ENCODE data around the gene ULBP3. TPM values are rescaled to one million over a fixed set of nuclear protein-coding genes. Genes with fewer than 3 reads are reported as not detected.

ULBP3 gene
- total and polyA plus RNA-seq, 2 of the 4 experiments (the other 2 are of a cell fraction): 11.1 to 35.1 TPM

DNA sequence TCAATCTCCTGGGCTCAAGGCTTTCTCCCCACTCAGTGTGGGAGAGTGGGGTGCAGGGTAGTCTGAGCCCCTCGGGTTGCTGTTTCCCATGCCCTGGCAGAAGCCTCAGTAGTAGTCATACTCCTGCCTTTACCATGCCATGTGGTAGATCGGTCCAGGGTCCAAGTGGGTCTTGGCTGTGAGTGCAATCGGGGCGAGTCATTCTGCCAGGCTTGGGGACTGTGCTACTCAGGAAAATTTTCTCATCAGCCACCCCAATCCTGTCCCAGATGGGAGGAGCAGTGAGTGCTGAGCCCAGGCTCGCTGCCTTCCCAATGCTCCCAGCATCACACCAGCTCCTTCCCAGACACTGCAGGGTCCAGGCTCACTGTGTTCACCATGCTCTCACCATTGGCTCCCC is 32.8 kb downstream of the ULBP3 start:
- no TSS peak for BruUV-seq (replicated peaks)
- TF ChIP-seq, protein P1, sequence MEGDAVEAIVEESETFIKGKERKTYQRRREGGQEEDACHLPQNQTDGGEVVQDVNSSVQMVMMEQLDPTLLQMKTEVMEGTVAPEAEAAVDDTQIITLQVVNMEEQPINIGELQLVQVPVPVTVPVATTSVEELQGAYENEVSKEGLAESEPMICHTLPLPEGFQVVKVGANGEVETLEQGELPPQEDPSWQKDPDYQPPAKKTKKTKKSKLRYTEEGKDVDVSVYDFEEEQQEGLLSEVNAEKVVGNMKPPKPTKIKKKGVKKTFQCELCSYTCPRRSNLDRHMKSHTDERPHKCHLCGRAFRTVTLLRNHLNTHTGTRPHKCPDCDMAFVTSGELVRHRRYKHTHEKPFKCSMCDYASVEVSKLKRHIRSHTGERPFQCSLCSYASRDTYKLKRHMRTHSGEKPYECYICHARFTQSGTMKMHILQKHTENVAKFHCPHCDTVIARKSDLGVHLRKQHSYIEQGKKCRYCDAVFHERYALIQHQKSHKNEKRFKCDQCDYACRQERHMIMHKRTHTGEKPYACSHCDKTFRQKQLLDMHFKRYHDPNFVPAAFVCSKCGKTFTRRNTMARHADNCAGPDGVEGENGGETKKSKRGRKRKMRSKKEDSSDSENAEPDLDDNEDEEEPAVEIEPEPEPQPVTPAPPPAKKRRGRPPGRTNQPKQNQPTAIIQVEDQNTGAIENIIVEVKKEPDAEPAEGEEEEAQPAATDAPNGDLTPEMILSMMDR (conservative IDR thresholded peaks at IDR 0.05; ENCODE audit: low read depth, low read length): no peak
- TF ChIP-seq CEBPB (IDR thresholded peaks at IDR 0.05; ENCODE audit: low read depth, low read length): no peak
- TF ChIP-seq RAD21 (IDR thresholded peaks at IDR 0.05; ENCODE audit: low read length): no peak
- TF ChIP-seq MXI1 (IDR thresholded peaks at IDR 0.05; ENCODE audit: borderline replicate concordance, low read depth, low read length): no peak
- TF ChIP-seq, protein P2, sequence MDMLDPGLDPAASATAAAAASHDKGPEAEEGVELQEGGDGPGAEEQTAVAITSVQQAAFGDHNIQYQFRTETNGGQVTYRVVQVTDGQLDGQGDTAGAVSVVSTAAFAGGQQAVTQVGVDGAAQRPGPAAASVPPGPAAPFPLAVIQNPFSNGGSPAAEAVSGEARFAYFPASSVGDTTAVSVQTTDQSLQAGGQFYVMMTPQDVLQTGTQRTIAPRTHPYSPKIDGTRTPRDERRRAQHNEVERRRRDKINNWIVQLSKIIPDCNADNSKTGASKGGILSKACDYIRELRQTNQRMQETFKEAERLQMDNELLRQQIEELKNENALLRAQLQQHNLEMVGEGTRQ (IDR thresholded peaks at IDR 0.05; ENCODE audit: low read depth, low read length): no peak
- no peak for TF ChIP-seq BHLHE40 (IDR thresholded peaks at IDR 0.05; ENCODE audit: low read depth, low read length)
- TF ChIP-seq NFE2L2 (IDR thresholded peaks at IDR 0.05; ENCODE audit: low read depth, low read length): no peak
- no peak for TF ChIP-seq FOS (IDR thresholded peaks at IDR 0.05; ENCODE audit: low read depth, low read length)
- TF ChIP-seq, protein P3, sequence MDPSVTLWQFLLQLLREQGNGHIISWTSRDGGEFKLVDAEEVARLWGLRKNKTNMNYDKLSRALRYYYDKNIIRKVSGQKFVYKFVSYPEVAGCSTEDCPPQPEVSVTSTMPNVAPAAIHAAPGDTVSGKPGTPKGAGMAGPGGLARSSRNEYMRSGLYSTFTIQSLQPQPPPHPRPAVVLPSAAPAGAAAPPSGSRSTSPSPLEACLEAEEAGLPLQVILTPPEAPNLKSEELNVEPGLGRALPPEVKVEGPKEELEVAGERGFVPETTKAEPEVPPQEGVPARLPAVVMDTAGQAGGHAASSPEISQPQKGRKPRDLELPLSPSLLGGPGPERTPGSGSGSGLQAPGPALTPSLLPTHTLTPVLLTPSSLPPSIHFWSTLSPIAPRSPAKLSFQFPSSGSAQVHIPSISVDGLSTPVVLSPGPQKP (IDR thresholded peaks at IDR 0.05; ENCODE audit: borderline replicate concordance, low read depth, low read length): no peak
- no peak for TF ChIP-seq CHD1 (IDR thresholded peaks at IDR 0.05; ENCODE audit: low read depth, low read length)
- no peak for TF ChIP-seq SMC3 (IDR thresholded peaks at IDR 0.05; ENCODE audit: low read depth, low read length)
- Histone ChIP-seq H3K56ac (ENCODE audit: extremely low read depth, insufficient read depth, low read length) (no peak overlapping the region), H3K4me3 (ENCODE audit: insufficient read depth, low read depth, low read length) (no peak overlapping the region), H3K79me1 (ENCODE audit: low read depth in 1 of 2, low read length in 2 of 2) (no peaks in the 10 kb centered on the region), H3K23ac (ENCODE audit: low read depth, low read length) (no peak overlapping the region), H3K36me3 (ENCODE audit: control insufficient read depth, insufficient read depth, low read length) (no peaks in the 10 kb centered on the region), H2BK20ac (ENCODE audit: low read depth, low read length) (no peak overlapping the region), H2BK120ac (ENCODE audit: low read depth, low read length) (no peak overlapping the region), H3K4me2 (ENCODE audit: low read depth, low read length) (no peak overlapping the region), H3K27me3 (ENCODE audit: control insufficient read depth, insufficient read depth, low read length) (peaks cover 75% of the 10 kb centered on the region), H3K18ac (ENCODE audit: low read depth, low read length) (no peak overlapping the region), H3K4me1 (ENCODE audit: control insufficient read depth, insufficient read depth, low read length) (peaks cover 2% of the 10 kb centered on the region; the same call in 1 of the 2 replicates), H3K4ac (ENCODE audit: low read depth, low read length) (no peak overlapping the region), H4K5ac (ENCODE audit: low read depth, low read length) (no peak overlapping the region), H3K9me3 (ENCODE audit: control insufficient read depth, insufficient read depth, low read length) (peaks cover 5% of the 10 kb centered on the region; the same call in 1 of the 2 replicates), H3K9me1 (ENCODE audit: insufficient read depth, low read length) (no peaks in the 10 kb centered on the region), H2BK15ac (ENCODE audit: low read depth, low read length) (no peak overlapping the region), H4K20me1 (ENCODE audit: insufficient read depth, low read length) (no peaks in the 10 kb centered on the region), H4K8ac (ENCODE audit: low read depth in 2 of 2, low read length in 2 of 2) (no peak overlapping the region), H4K91ac (ENCODE audit: insufficient read depth, low read depth, low read length) (no peak overlapping the region), H2BK5ac (ENCODE audit: low read depth, low read length, poor library complexity, severe bottlenecking) (no peak overlapping the region), H3K14ac (replicated peaks; ENCODE audit: low read depth, low read length) (no peak overlapping the region), H2AFZ (replicated peaks; ENCODE audit: low read length, poor library complexity) (no peak overlapping the region), H2AK5ac (ENCODE audit: low read depth, low read length) (no peak overlapping the region), H3K27ac (ENCODE audit: insufficient read depth, low read length) (no peak overlapping the region), H3K9ac (ENCODE audit: low read depth, low read length) (no peak overlapping the region), H2AK9ac (replicated peaks; ENCODE audit: low read depth, low read length, poor library complexity) (no peak overlapping the region)
- ChIA-PET POLR2A (ENCODE audit: unreplicated experiment) (no interaction called here), CTCF (no interaction called here)
- 67% methylated on average over 3 of the region's 5 CpGs; no CpG with 5 or more reads in 1 of the 2 experiments for WGBS, 2 experiments (ENCODE audit: extremely low coverage in 2 of 2, insufficient read length in 1 of 2)
- no peak for DNase-seq
- ATAC-seq (ENCODE audit: low read depth): no peak
- dilution Hi-C loops (cut with HindIII; ENCODE audit: low sequenced_read_pairs, unreplicated experiment): no loop called here
- intact Hi-C loops (cut with micrococcal nuclease): no loop called here
- in situ Hi-C loops (cut with MboI; ENCODE audit: low sequenced_read_pairs): no loop called here
